Right lung (tissue), 10 donors: ENCODE measurements around the gene ADRB2. TPM values are rescaled to one million over a fixed set of nuclear protein-coding genes. Genes with fewer than 3 reads are reported as not detected.
"Not testable (repeated sequence)": the region's sequence is repeated elsewhere in the genome, so short reads cannot be mapped to it uniquely, and the experiment has no call there.

Experiments
- DNase-seq, 2 donors: peaks; one replicate each; pipeline ENCODE4 v3.0.0-alpha.2; 2013
- long read RNA-seq, 8 donors: transcript quantifications; one replicate each; lab custom pipeline, GENCODE V29; 2026
- polyA plus RNA-seq, 5 donors: library from polyadenylated mRNA; unstranded; fragments of 120-200 nt; gene quantifications; one replicate each; pipeline versions ENCODE4 v1.2.1 to v1.2.3, GENCODE V29; 2013; ENCODE audit warnings: inconsistent platforms in 1 of 5, low replicate concordance in 1 of 5; ENCODE audit not compliant: insufficient read length in 5 of 5, insufficient read depth in 1 of 5

ADRB2 gene
- polyA plus RNA-seq, result 1 to 10 TPM in 4 of 5 donors, under 1 TPM in 1; 0.94 to 1.7 (median 1.6) TPM
- long read RNA-seq, donor 1, partial matches to known transcripts, result 0 of 1 reads
- long read RNA-seq, donor 1, other reads (novel, unspliced or antisense), result 0 of 1 reads
- long read RNA-seq, donor 2, partial matches to known transcripts, result 0 of 1 reads
- long read RNA-seq, donor 2, other reads (novel, unspliced or antisense), result 0 of 1 reads
- long read RNA-seq, donor 3, result 0 reads
- long read RNA-seq, donor 4, partial matches to known transcripts, result 0 of 1 reads
- long read RNA-seq, donor 4, other reads (novel, unspliced or antisense), result 0 of 1 reads
- long read RNA-seq, donor 5, transcript ADRB2-201 (1 exons, 3,443 nt), result major isoform, 5 of 5 reads
- long read RNA-seq, donor 5, partial matches to known transcripts, result 0 of 5 reads
- long read RNA-seq, donor 5, other reads (novel, unspliced or antisense), result 0 of 5 reads
- long read RNA-seq, donor 6, result 0 reads
- long read RNA-seq, donor 7, partial matches to known transcripts, result 0 of 2 reads
- long read RNA-seq, donor 7, other reads (novel, unspliced or antisense), result 0 of 2 reads
- long read RNA-seq, donor 8, partial matches to known transcripts, result 0 of 1 reads
- long read RNA-seq, donor 8, other reads (novel, unspliced or antisense), result 0 of 1 reads

GRCh38 chr5:148826053-148826738 lies at the start of gene ADRB2:
Gene ADRB2 (plus strand): TSS chr5:148826611. CDS start chr5:148826832, 221 bp downstream.
- DNase-seq, result peak; percentile 89 to 91

- DNase-seq, result no peak
These were observed 49.6 kb upstream of the ADRB2 start for GRCh38 chr5:148776780-148777179.

- DNase-seq, result no peak
These were observed 47.5 kb upstream of the ADRB2 start for GRCh38 chr5:148778882-148779281.

GRCh38 chr5:148780711-148781110 lies 45.7 kb upstream of the ADRB2 start:
- no peak for DNase-seq

- no peak for DNase-seq
These were observed 44.6 kb upstream of the ADRB2 start for GRCh38 chr5:148781766-148782165.

- DNase-seq, result no peak
These were observed 41.2 kb upstream of the ADRB2 start for GRCh38 chr5:148785223-148785622.

- DNase-seq, result no peak
These were observed 40.0 kb upstream of the ADRB2 start for GRCh38 chr5:148786456-148786855.

- no peak for DNase-seq
These were observed 37.8 kb upstream of the ADRB2 start for GRCh38 chr5:148788636-148789035.

GRCh38 chr5:148790545-148791333 lies 35.7 kb upstream of the ADRB2 start:
- no peak for DNase-seq

GRCh38 chr5:148791334-148791667 lies 35.1 kb upstream of the ADRB2 start:
- no peak for DNase-seq

GRCh38 chr5:148791696-148792095 lies 34.7 kb upstream of the ADRB2 start:
- no peak for DNase-seq

GRCh38 chr5:148792744-148793143 lies 33.7 kb upstream of the ADRB2 start:
- no peak for DNase-seq

GRCh38 chr5:148793261-148793660 lies 33.1 kb upstream of the ADRB2 start:
- DNase-seq, result no peak

- no peak for DNase-seq
These were observed 32.1 kb upstream of the ADRB2 start for GRCh38 chr5:148794275-148794674.

GRCh38 chr5:148794729-148795561 lies 31.5 kb upstream of the ADRB2 start:
- DNase-seq, result no peak

GRCh38 chr5:148796936-148797335 lies 29.5 kb upstream of the ADRB2 start:
- DNase-seq, result no peak

GRCh38 chr5:148798786-148799185 lies 27.6 kb upstream of the ADRB2 start:
- no peak for DNase-seq

- no peak for DNase-seq
These were observed 26.5 kb upstream of the ADRB2 start for GRCh38 chr5:148799737-148800527.

GRCh38 chr5:148801682-148802276 lies 24.6 kb upstream of the ADRB2 start:
- no peak for DNase-seq

- DNase-seq, result not testable (repeated sequence)
These were observed 23.0 kb upstream of the ADRB2 start for GRCh38 chr5:148803451-148803850.
